ENCODE data around the gene CD44. TPM values are rescaled to one million over a fixed set of nuclear protein-coding genes. Genes with fewer than 3 reads are reported as not detected.

Gene CD44
- total RNA-seq, 1 experiment from 2014 or later, result 667 TPM

- DNase-seq (ENCODE audit: low read depth), result peak; percentile 27
These were observed 19.9 kb downstream of the CD44 start for GRCh38 chr11:35158701-35159510.

- DNase-seq (ENCODE audit: low read depth), result no peak
These were observed 21.4 kb downstream of the CD44 start for GRCh38 chr11:35160246-35160824.

- no peak for DNase-seq (ENCODE audit: low read depth)
These were observed 22.1 kb downstream of the CD44 start for GRCh38 chr11:35160902-35161597.

- DNase-seq (ENCODE audit: low read depth), result peak; percentile 64
These were observed 23.8 kb downstream of the CD44 start for GRCh38 chr11:35162745-35163144.

- DNase-seq (ENCODE audit: low read depth), result peak; percentile 81
These were observed 24.2 kb downstream of the CD44 start for GRCh38 chr11:35163209-35163608.

- DNase-seq (ENCODE audit: low read depth), result no peak
These were observed 24.9 kb downstream of the CD44 start for GRCh38 chr11:35163702-35164496.

GRCh38 chr11:35165030-35165422, 26.1 kb downstream of the CD44 start:
- no peak for DNase-seq (ENCODE audit: low read depth)

GRCh38 chr11:35165423-35166368, 26.7 kb downstream of the CD44 start:
- peak; percentile 96 for DNase-seq (ENCODE audit: low read depth)

GRCh38 chr11:35166369-35167360, 27.7 kb downstream of the CD44 start:
- peak; percentile 100 for DNase-seq (ENCODE audit: low read depth)

GRCh38 chr11:35167426-35167954, 28.5 kb downstream of the CD44 start:
- peak; percentile 74 for DNase-seq (ENCODE audit: low read depth)

- DNase-seq (ENCODE audit: low read depth), result no peak
These were observed 29.7 kb downstream of the CD44 start for GRCh38 chr11:35168671-35169070.

- no peak for DNase-seq (ENCODE audit: low read depth)
These were observed 30.1 kb downstream of the CD44 start for GRCh38 chr11:35169112-35169511.

GRCh38 chr11:35169754-35170153, 30.8 kb downstream of the CD44 start:
- no peak for DNase-seq (ENCODE audit: low read depth)

- peak; percentile 83 for DNase-seq (ENCODE audit: low read depth)
These were observed 31.5 kb downstream of the CD44 start for GRCh38 chr11:35170503-35170902.

- DNase-seq (ENCODE audit: low read depth), result peak; percentile 15
These were observed 32.3 kb downstream of the CD44 start for GRCh38 chr11:35171226-35171625.

GRCh38 chr11:35173011-35173511, 34.1 kb downstream of the CD44 start:
- DNase-seq (ENCODE audit: low read depth), result peak; percentile 61

GRCh38 chr11:35173616-35174566, 34.9 kb downstream of the CD44 start:
- peak; percentile 47 for DNase-seq (ENCODE audit: low read depth)

- peak; percentile 86 for DNase-seq (ENCODE audit: low read depth)
These were observed 35.7 kb downstream of the CD44 start for GRCh38 chr11:35174666-35175065.

Measured in M059J (cell line).